ENCODE measurements around the gene IBTK. TPM values are rescaled to one million over a fixed set of nuclear protein-coding genes. Genes with fewer than 3 reads are reported as not detected.
"Not testable (repeated sequence)": the region's sequence is repeated elsewhere in the genome, so short reads cannot be mapped to it uniquely, and the experiment has no call there.

The IBTK gene
- total and polyA plus RNA-seq, 5 donors: 16.9 to 39.1 (median 25.7) TPM

GRCh38 chr6:82176616-82177015, 70.9 kb downstream of the IBTK start:
- Histone ChIP-seq H3K4me3 (ENCODE audit: low read length) (no peak overlapping the region), H3K4me1 (ENCODE audit: control insufficient read depth, insufficient read depth, low read length) (no peaks in the 10 kb centered on the region), H3K27me3 (ENCODE audit: control insufficient read depth, insufficient read depth) (no peaks in the 10 kb centered on the region), H3K27ac (ENCODE audit: low read length) (no peak overlapping the region), H3K9me3 (ENCODE audit: control insufficient read depth, low read length) (no peaks in the 10 kb centered on the region)
- ATAC-seq (no peak), DNase-seq (no peak)
- WGBS: 33% methylated on average over 1 of the region's 1 CpG
- intact Hi-C loops (cut with DNase I): no loop called here

GRCh38 chr6:82172594-82172993, 75.0 kb downstream of the IBTK start:
- ATAC-seq: no peak
- intact Hi-C loops (cut with DNase I): no loop called here
- Histone ChIP-seq H3K27ac (ENCODE audit: low read length) (no peak overlapping the region), H3K4me3 (ENCODE audit: low read length) (no peak overlapping the region), H3K27me3 (ENCODE audit: control insufficient read depth, insufficient read depth) (no peaks in the 10 kb centered on the region), H3K9me3 (ENCODE audit: control insufficient read depth, low read length) (no peaks in the 10 kb centered on the region), H3K4me1 (ENCODE audit: control insufficient read depth, insufficient read depth, low read length) (no peaks in the 10 kb centered on the region)
- 93% methylated on average over 5 of the region's 5 CpGs for WGBS
- DNase-seq: no peak

GRCh38 chr6:82169138-82169876, 78.2 kb downstream of the IBTK start:
- ATAC-seq (peak; percentile 52 to 64), DNase-seq (no peak)
- Histone ChIP-seq H3K4me3 (ENCODE audit: low read length) (no peak overlapping the region), H3K9me3 (ENCODE audit: control insufficient read depth, low read length) (no peaks in the 10 kb centered on the region), H3K4me1 (ENCODE audit: control insufficient read depth, insufficient read depth, low read length) (no peaks in the 10 kb centered on the region), H3K27ac (ENCODE audit: low read length) (no peak overlapping the region), H3K27me3 (ENCODE audit: control insufficient read depth, insufficient read depth) (no peaks in the 10 kb centered on the region)
- 61% methylated on average over 2 of the region's 2 CpGs for WGBS
- intact Hi-C loops (cut with DNase I): no loop called here

DNA sequence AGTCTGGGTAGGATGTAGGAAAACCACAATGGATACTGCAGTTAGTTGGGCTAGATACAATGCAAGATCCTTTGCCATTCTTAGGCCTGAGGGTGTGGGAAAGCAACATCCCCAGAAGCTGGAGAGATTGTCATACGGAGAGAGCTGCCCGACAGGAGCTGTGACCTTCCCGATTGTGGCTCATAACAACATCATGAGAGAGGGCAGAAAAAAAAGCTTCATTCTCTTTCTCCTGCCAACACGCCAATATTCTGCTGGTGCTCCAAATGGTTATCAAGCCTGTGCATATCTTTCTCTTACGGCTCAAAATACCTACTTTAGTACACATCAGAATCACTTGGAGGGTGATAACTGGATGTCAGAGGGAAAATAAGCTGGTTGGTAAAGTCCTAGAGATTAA, 81.1 kb downstream of the IBTK start:
- intact Hi-C loops (cut with DNase I): no loop called here
- ATAC-seq (peak; percentile 80 to 86), DNase-seq (no peak)
- Histone ChIP-seq H3K27ac (ENCODE audit: low read length) (no peak overlapping the region), H3K27me3 (ENCODE audit: control insufficient read depth, insufficient read depth) (no peaks in the 10 kb centered on the region), H3K4me3 (ENCODE audit: low read length) (no peak overlapping the region), H3K9me3 (ENCODE audit: control insufficient read depth, low read length) (no peaks in the 10 kb centered on the region), H3K4me1 (ENCODE audit: control insufficient read depth, insufficient read depth, low read length) (no peaks in the 10 kb centered on the region)
- WGBS: 76% methylated on average over 5 of the region's 5 CpGs

GRCh38 chr6:82160255-82160990, 87.1 kb downstream of the IBTK start:
- ATAC-seq (no peak), DNase-seq (no peak)
- Histone ChIP-seq H3K4me3 (ENCODE audit: low read length) (no peak overlapping the region), H3K27ac (ENCODE audit: low read length) (no peak overlapping the region), H3K9me3 (ENCODE audit: control insufficient read depth, low read length) (no peaks in the 10 kb centered on the region), H3K27me3 (ENCODE audit: control insufficient read depth, insufficient read depth) (no peaks in the 10 kb centered on the region), H3K4me1 (ENCODE audit: control insufficient read depth, insufficient read depth, low read length) (no peaks in the 10 kb centered on the region)
- intact Hi-C loops (cut with DNase I): no loop called here
- 95% methylated on average over 12 of the region's 12 CpGs for WGBS

DNA sequence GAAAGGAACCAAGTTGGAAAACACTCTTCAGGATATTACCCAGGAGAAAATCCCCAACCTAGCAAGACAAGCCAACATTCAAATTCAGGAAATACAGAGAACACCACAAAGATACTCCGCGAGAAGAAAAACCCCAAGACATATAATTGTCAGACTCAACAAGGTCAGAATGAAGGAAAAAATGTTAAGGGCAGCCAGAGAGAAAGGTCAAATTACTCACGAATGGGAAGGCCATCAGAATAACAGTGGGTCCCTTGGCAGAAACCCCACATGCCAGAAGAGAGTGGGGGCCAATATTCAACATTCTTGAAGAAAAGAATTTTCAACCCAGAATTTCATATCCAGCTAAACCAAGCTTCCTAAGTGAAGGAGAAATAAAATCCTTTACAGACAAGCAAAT, 94.8 kb downstream of the IBTK start:
- H3K27ac ChIP-seq (ENCODE audit: low read length); H3K27me3 ChIP-seq (ENCODE audit: control insufficient read depth, insufficient read depth); DNase-seq; ATAC-seq; H3K9me3 ChIP-seq (ENCODE audit: control insufficient read depth, low read length); H3K4me1 ChIP-seq (ENCODE audit: control insufficient read depth, insufficient read depth, low read length); H3K4me3 ChIP-seq (ENCODE audit: low read length); intact Hi-C loops (cut with DNase I): not testable (repeated sequence)
- 84% methylated on average over 3 of the region's 3 CpGs for WGBS

DNA sequence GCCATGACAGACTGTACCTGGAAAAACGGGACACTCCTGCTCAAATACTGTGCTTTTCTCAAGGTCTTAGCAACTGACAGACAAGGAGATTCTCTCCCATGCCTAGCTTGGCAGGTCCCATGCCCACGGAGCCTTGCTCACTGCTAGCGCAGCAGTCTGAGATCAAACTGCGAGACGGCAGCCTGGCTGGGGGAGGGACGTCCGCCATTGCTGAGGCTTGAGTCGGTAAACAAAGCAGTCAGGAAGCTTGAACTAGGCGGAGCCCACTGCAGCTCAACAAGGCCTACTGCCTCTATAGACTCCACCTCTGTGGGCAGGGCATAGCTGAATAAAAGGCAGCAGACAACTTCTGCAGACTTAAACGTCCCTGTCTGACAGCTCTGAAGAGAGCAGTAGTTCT, 96.4 kb downstream of the IBTK start:
- intact Hi-C loops (cut with DNase I); H3K9me3 ChIP-seq (ENCODE audit: control insufficient read depth, low read length); DNase-seq; H3K27me3 ChIP-seq (ENCODE audit: control insufficient read depth, insufficient read depth); H3K27ac ChIP-seq (ENCODE audit: low read length); H3K4me3 ChIP-seq (ENCODE audit: low read length); H3K4me1 ChIP-seq (ENCODE audit: control insufficient read depth, insufficient read depth, low read length); ATAC-seq: not testable (repeated sequence)
- 94% methylated on average over 10 of the region's 10 CpGs for WGBS

- Histone ChIP-seq H3K4me3 (ENCODE audit: low read length) (no peak overlapping the region), H3K4me1 (ENCODE audit: control insufficient read depth, insufficient read depth, low read length) (peaks cover 4% of the 10 kb centered on the region), H3K27ac (ENCODE audit: low read length) (peak overlapping the region; percentile 80), H3K9me3 (ENCODE audit: control insufficient read depth, low read length) (no peaks in the 10 kb centered on the region), H3K27me3 (ENCODE audit: control insufficient read depth, insufficient read depth) (no peaks in the 10 kb centered on the region)
- DNase-seq: no peak
- intact Hi-C loops (cut with DNase I): no loop called here
- no peak for ATAC-seq
Observed at GRCh38 chr6:82145926-82146452, 101.6 kb downstream of the IBTK start.

DNA sequence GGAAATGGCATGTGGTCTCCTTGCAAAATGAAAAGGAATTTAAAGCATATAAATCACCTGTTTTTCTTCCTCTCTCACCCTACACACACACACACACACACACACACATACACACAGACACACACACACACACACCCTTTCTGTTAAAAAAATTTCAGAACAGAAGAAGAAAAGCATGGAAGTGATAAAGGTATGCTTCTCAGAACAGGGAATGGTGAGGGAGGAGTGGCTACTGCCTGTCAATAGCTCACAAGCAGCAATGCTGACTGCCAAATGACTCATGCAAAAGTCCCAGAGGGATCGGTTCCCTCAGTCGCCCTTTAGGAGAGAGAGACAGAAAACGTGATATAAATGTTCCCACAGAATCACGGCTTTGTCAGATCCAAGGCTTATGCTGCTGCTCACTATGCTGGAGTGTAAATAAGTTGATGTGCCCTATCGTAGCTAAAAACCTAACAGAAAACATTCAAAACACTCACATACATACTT, 102.6 kb downstream of the IBTK start:
- Histone ChIP-seq H3K9me3 (ENCODE audit: control insufficient read depth, low read length) (no peaks in the 10 kb centered on the region), H3K27ac (ENCODE audit: low read length) (peak overlapping the region; percentile 99), H3K4me3 (ENCODE audit: low read length) (no peak overlapping the region), H3K4me1 (ENCODE audit: control insufficient read depth, insufficient read depth, low read length) (peaks cover 4% of the 10 kb centered on the region), H3K27me3 (ENCODE audit: control insufficient read depth, insufficient read depth) (no peaks in the 10 kb centered on the region)
- ATAC-seq (peak; percentile 92 to 94), DNase-seq (peak; percentile 72 to 80 (median 73))
- WGBS: 29% methylated on average over 5 of the region's 5 CpGs
- intact Hi-C loops (cut with DNase I): no loop called here

DNA sequence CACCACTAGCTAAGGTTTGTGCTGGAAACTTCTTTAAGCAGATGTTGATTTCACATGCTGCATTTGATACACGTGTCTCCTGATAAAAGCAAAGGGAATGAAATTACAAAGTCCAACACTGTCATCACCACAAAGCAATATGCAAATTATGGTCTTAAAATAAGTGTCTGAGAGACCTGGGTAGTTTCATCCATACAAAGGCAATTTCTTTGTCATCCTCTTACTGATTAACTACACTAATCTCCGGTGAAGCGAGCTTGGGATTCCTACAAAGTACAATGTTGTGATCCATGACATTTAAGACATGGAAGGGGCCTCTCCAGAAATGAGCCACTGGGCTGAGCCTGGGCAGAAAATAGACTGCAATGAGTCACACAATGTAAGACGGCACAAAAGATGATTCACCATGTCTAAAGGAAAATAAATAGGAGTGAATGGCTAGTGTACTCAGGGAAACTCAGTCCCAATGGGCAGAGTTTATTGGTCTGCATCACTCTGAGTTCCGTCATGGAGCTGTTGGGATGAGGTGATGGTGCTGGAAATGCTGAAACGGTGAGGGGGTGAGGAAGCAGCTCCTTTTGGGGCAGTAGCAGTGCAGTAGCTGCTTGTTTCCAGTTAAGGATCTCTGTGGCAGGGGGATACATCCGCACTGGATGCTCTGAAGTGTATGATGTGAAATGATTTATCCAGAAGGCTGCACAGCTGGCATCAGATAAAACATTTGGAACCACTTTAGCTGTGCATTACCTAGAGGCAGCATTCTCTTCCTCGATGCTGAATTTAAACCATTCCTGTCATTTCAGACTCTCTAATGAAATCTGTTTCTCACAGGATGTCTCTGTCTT, 103.3 kb downstream of the IBTK start:
- intact Hi-C loops (cut with DNase I): no loop called here
- Histone ChIP-seq H3K4me3 (ENCODE audit: low read length) (no peak overlapping the region), H3K9me3 (ENCODE audit: control insufficient read depth, low read length) (no peaks in the 10 kb centered on the region), H3K27me3 (ENCODE audit: control insufficient read depth, insufficient read depth) (no peaks in the 10 kb centered on the region), H3K4me1 (ENCODE audit: control insufficient read depth, insufficient read depth, low read length) (peaks cover 4% of the 10 kb centered on the region), H3K27ac (ENCODE audit: low read length) (peak overlapping the region; percentile 99)
- 31% methylated on average over 8 of the region's 8 CpGs for WGBS
- DNase-seq (peak in 1 of 3 donors; percentile 31), ATAC-seq (peak; percentile 79 to 97)
